Measurements from ENCODE around the gene WLS.
"Not testable (repeated sequence)": the region's sequence is repeated elsewhere in the genome, so short reads cannot be mapped to it uniquely, and the experiment has no call there.

WLS gene

GRCh38 chr1:68162761-68163160 lies 69.6 kb downstream of the WLS start:
- TF ChIP-seq, protein P1, sequence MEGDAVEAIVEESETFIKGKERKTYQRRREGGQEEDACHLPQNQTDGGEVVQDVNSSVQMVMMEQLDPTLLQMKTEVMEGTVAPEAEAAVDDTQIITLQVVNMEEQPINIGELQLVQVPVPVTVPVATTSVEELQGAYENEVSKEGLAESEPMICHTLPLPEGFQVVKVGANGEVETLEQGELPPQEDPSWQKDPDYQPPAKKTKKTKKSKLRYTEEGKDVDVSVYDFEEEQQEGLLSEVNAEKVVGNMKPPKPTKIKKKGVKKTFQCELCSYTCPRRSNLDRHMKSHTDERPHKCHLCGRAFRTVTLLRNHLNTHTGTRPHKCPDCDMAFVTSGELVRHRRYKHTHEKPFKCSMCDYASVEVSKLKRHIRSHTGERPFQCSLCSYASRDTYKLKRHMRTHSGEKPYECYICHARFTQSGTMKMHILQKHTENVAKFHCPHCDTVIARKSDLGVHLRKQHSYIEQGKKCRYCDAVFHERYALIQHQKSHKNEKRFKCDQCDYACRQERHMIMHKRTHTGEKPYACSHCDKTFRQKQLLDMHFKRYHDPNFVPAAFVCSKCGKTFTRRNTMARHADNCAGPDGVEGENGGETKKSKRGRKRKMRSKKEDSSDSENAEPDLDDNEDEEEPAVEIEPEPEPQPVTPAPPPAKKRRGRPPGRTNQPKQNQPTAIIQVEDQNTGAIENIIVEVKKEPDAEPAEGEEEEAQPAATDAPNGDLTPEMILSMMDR (conservative IDR thresholded peaks at IDR 0.05), result no peak
- H3K27ac ChIP-seq, result no peak overlapping the region

DNA sequence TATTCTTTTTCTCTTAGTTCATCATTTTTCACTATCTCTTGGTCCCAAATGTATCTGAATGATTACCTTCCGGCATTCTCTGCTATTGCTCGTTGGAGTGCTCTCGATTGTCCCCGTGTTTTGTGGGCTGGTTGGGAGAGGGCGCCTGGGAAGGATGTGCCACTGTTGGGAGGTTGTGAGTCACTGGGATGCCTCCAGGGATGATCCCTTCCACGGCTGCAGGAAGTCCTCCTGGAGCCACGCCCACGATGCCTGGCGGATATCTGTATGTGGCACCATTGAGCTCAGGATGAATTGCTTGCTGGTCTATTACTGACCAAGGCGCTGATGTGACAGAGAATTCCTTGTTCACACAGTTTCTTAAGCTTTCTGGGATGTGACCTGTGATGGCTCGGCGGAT lies 70.7 kb downstream of the WLS start:
- H3K27ac ChIP-seq, result not testable (repeated sequence)

- not testable (repeated sequence) for H3K27ac ChIP-seq
Observed at GRCh38 chr1:68160935-68161334, 71.4 kb downstream of the WLS start.

- TF ChIP-seq, protein P1 (conservative IDR thresholded peaks at IDR 0.05), result no peak
- no peak overlapping the region for H3K27ac ChIP-seq
Observed at GRCh38 chr1:68160021-68160420, 72.3 kb downstream of the WLS start.

DNA sequence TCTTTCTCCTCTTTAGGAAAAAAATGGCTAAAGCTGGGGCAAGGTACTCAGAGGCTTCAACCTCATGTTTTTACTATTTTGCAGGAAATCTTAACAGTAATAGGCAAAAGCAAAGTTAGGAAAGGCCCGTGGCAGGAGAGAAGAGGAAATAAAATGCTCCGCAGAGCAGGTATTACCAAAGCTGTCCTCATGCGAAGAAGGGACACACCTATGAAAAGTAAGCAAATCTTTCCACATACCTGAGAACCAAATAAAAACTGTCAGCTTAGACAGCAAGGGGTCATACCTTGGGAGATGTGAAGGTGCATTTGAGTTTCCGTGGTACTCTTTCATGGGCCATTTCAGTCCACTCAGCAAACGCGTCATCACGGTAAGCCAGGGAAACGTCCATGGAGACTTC lies 73.5 kb downstream of the WLS start:
- TF ChIP-seq, protein P1 (conservative IDR thresholded peaks at IDR 0.05), result no peak
- H3K27ac ChIP-seq, result no peak overlapping the region

DNA sequence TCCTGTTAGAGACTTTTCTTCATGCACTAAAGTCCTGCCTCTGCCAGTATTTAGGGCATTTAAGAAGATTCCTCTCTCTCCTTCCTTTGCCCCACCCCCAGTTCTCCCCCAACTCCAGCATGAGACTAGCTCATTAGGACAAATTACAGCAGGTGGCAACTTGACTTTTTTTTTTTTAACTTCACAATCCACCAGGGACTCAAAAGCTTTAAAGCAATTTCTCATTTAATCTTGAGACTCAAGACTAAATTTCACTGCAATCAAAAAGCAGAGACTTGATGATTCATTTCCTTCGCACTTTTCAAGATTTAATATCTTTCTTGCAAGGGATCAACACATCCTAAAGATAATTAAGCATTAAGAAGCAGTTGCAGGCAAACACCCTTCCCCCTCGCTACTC lies 74.9 kb downstream of the WLS start:
- TF ChIP-seq, protein P1 (conservative IDR thresholded peaks at IDR 0.05), result no peak
- no peak overlapping the region for H3K27ac ChIP-seq

DNA sequence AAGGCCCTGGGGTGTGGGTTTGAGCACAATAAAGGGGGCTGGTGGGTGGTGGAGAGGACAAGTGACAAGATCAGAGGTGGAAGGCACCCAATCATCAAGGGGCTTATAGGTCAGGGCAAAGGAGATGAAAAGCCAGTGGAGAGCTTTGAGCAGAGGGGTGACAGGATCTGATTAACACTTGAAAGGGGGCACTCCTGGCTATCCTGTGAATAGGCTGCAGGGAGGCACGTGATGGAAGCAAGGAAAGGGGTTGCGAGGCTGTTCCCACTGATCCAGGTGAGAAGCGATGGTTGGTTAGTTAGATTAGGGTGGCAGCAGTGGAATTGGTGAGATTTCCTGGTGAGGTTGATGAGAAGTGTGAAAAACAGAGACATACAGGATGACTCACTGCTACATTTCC lies 80.6 kb downstream of the WLS start:
- H3K27ac ChIP-seq, result no peak overlapping the region
- TF ChIP-seq, protein P1 (conservative IDR thresholded peaks at IDR 0.05), result no peak

DNA sequence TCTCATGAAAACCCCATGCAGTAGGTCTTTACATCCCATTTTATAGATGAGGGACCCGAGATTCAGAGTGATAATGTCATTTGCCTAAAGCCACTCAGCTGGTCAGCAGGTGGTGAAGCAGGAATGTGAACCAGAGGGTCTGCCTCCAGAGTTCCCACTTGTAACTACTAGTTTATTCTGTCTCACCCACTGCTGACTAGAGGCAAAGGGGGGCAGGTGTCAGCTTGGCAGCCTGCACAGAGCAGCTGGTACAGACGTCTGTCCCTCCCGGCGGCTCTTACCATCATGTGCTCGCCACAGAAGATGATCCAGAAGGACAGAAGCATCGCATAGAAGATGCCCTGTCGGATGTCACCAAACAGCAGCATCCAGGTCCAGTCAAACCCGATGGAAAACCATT lies 82.4 kb downstream of the WLS start:
- TF ChIP-seq, protein P1 (conservative IDR thresholded peaks at IDR 0.05), result no peak
- no peak overlapping the region for H3K27ac ChIP-seq

- TF ChIP-seq, protein P1 (conservative IDR thresholded peaks at IDR 0.05), result no peak
- H3K27ac ChIP-seq, result no peak overlapping the region
Observed at GRCh38 chr1:68149110-68149798, 83.1 kb downstream of the WLS start.
